HepG2 (cell line): Measurements from ENCODE around the gene VAMP5. TPM values are rescaled to one million over a fixed set of nuclear protein-coding genes. Genes with fewer than 3 reads are reported as not detected.
A peak's percentile ranks its signal among the peaks of the same experiment; 100 is the strongest.

Source experiments
- ARID4A ChIP-seq: sonication (generic); formaldehyde crosslinking; IDR thresholded peaks from 2 replicates; pipeline ENCODE4 v1.5.0; 2020; ENCODE audit warnings: mild to moderate bottlenecking, missing genetic modification reagents, borderline replicate concordance
- ERF ChIP-seq: IDR thresholded peaks from 2 replicates; pipeline ENCODE4 v1.6.1; 2018; ENCODE audit warnings: missing biosample characterization, missing genetic modification reagents
- ETV6 ChIP-seq: sonication (generic); formaldehyde crosslinking; conservative IDR thresholded peaks from 2 replicates; pipeline ENCODE4 v1.4.0; 2020; ENCODE audit warnings: missing genetic modification reagents
- IRF2 ChIP-seq: IDR thresholded peaks from 2 replicates; pipeline ENCODE4 v1.6.1; 2018; ENCODE audit warnings: missing genetic modification reagents, missing compliant biosample characterization
- IRX3 ChIP-seq: sonication (generic); formaldehyde crosslinking; IDR thresholded peaks from 2 replicates; pipeline ENCODE4 v1.8.1; 2023; ENCODE audit warnings: mild to moderate bottlenecking, low read depth, missing genetic modification reagents, borderline replicate concordance
- PAX8 ChIP-seq: sonication (generic); formaldehyde crosslinking; IDR thresholded peaks from 2 replicates; pipeline ENCODE4 v1.8.0; 2022; ENCODE audit warnings: mild to moderate bottlenecking, missing genetic modification reagents, borderline replicate concordance
- REPIN1 ChIP-seq: sonication (generic); formaldehyde crosslinking; IDR thresholded peaks from 2 replicates; pipeline ENCODE4 v1.8.0; 2022; ENCODE audit warnings: missing genetic modification reagents, low read depth, mild to moderate bottlenecking, borderline replicate concordance
- RXRB ChIP-seq: IDR thresholded peaks from 2 replicates; pipeline ENCODE4 v1.6.1; 2016; ENCODE audit warnings: borderline replicate concordance, missing genetic modification reagents, missing compliant biosample characterization
- SP140L ChIP-seq: sonication (generic); formaldehyde crosslinking; IDR thresholded peaks from 2 replicates; pipeline ENCODE4 v1.4.0; 2020; ENCODE audit warnings: missing genetic modification reagents, borderline replicate concordance
- STAG1 ChIP-seq: sonication (generic); formaldehyde crosslinking; IDR thresholded peaks from 2 replicates; pipeline ENCODE4 v1.4.0; 2020; ENCODE audit warnings: missing genetic modification reagents
- TCF7L2 ChIP-seq: IDR thresholded peaks from 2 replicates; pipeline ENCODE4 v1.6.1; 2011; ENCODE audit warnings: mild to moderate bottlenecking, low read depth, low read length, moderate library complexity
- THYN1 ChIP-seq: sonication (generic); formaldehyde crosslinking; IDR thresholded peaks from 2 replicates; pipeline ENCODE4 v1.8.1; 2023; ENCODE audit warnings: low read depth, mild to moderate bottlenecking, moderate library complexity, missing genetic modification reagents, borderline replicate concordance
- ZFP37 ChIP-seq: sonication (generic); formaldehyde crosslinking; IDR thresholded peaks from 2 replicates; pipeline ENCODE4 v1.4.0; 2020; ENCODE audit warnings: missing genetic modification reagents, borderline replicate concordance
- ZFX ChIP-seq: sonication (generic); formaldehyde crosslinking; IDR thresholded peaks from 2 replicates; pipeline ENCODE4 v1.4.0; 2020; ENCODE audit warnings: mild to moderate bottlenecking, low read depth, missing genetic modification reagents, moderate library complexity
- ZNF431 ChIP-seq: sonication (generic); formaldehyde crosslinking; IDR thresholded peaks from 2 replicates; pipeline ENCODE4 v1.9.0; 2022; ENCODE audit warnings: missing genetic modification reagents, low read depth, mild to moderate bottlenecking, borderline replicate concordance
- ZNF432 ChIP-seq: sonication (generic); formaldehyde crosslinking; IDR thresholded peaks from 2 replicates; pipeline ENCODE4 v1.5.0; 2020; ENCODE audit warnings: missing genetic modification reagents, mild to moderate bottlenecking, borderline replicate concordance
- ZNF660 ChIP-seq: sonication (generic); formaldehyde crosslinking; IDR thresholded peaks from 2 replicates; pipeline ENCODE4 v1.5.1; 2020; ENCODE audit warnings: mild to moderate bottlenecking, low read depth, missing genetic modification reagents, borderline replicate concordance
- ZNF709 ChIP-seq: sonication (generic); formaldehyde crosslinking; IDR thresholded peaks from 2 replicates; pipeline ENCODE4 v1.5.0; 2020; ENCODE audit warnings: mild to moderate bottlenecking, missing genetic modification reagents
- polyA plus RNA-seq, 8 experiments: library from polyadenylated mRNA; depleted of rRNA in 3 of 8; stranded (reverse) in 7 of 8; unstranded in 1 of 8; fragments of >200 nt; fragmentation: Illumina TruSeq in 4 of 8; extraction: Trizol in 4 of 8; gene quantifications; 2 replicates each; pipeline versions ENCODE4 v1.2.1 to v1.2.3, GENCODE V29; 2011 to 2016; ENCODE audit warnings: low read depth in 4 of 8, missing spikeins in 1 of 8, mixed read lengths in 1 of 8; ENCODE audit not compliant: insufficient read depth in 1 of 8
- total RNA-seq, 5 experiments: library from RNA; depleted of rRNA; stranded (reverse); fragments of >200 nt; fragmentation: Illumina TruSeq; extraction: Trizol; gene quantifications; 2 replicates each; pipeline ENCODE4 v1.2.3, GENCODE V29; 2016; ENCODE audit warnings: low read depth in 1 of 5
- TF ChIP-seq, protein P1 (sequence below): sonication (generic); formaldehyde crosslinking; IDR thresholded peaks from 2 replicates; pipeline ENCODE4 v1.5.0; 2020; ENCODE audit warnings: mild to moderate bottlenecking, missing genetic modification reagents
- TF ChIP-seq, protein P2 (sequence below): sonication (generic); formaldehyde crosslinking; IDR thresholded peaks from 2 replicates; pipeline ENCODE4 v1.5.0; 2020; ENCODE audit warnings: mild to moderate bottlenecking, missing genetic modification reagents, moderate library complexity

The VAMP5 gene
- total and polyA plus RNA-seq, 2 of the 13 experiments (the other 11 are each of a cell fraction or from before 2014, with no cell fraction given): 7.2 to 56.7 TPM

GRCh38 chr2:85539361-85540132, 44.7 kb upstream of the VAMP5 start (continued):
- TF ChIP-seq ZNF660 (CRISPR knock-in tag) (0 out of 2 replicates have a peak, but pooled peaks have one; percentile 83), ERF (CRISPR knock-in tag) (no peak), ZFP37 (CRISPR knock-in tag) (peak; percentile 96; the same call in 1 of the 2 replicates), ZNF432 (CRISPR knock-in tag) (peak; percentile 68; the same call in 1 of the 2 replicates), STAG1 (CRISPR knock-in tag) (peak; percentile 10; the same call in 1 of the 2 replicates), IRF2 (CRISPR knock-in tag) (peak; percentile 84; the same call in 1 of the 2 replicates), ZNF709 (peak; percentile 50), RXRB (CRISPR knock-in tag) (0 out of 2 replicates have a peak, but pooled peaks have one; percentile 22), SP140L (CRISPR knock-in tag) (no peak), TCF7L2 (no peak), ARID4A (CRISPR knock-in tag) (peak; percentile 95), ETV6 (CRISPR knock-in tag) (0 out of 2 replicates have a peak, but pooled peaks have one; percentile 66), IRX3 (CRISPR knock-in tag) (peak; percentile 86; the same call in 1 of the 2 replicates), ZFX (CRISPR knock-in tag) (peak; percentile 77), PAX8 (CRISPR knock-in tag) (no peak), THYN1 (no peak), REPIN1 (CRISPR knock-in tag) (peak; percentile 24; the same call in 1 of the 2 replicates), ZNF431 (CRISPR knock-in tag) (peak; percentile 85)
- TF ChIP-seq, protein P1, sequence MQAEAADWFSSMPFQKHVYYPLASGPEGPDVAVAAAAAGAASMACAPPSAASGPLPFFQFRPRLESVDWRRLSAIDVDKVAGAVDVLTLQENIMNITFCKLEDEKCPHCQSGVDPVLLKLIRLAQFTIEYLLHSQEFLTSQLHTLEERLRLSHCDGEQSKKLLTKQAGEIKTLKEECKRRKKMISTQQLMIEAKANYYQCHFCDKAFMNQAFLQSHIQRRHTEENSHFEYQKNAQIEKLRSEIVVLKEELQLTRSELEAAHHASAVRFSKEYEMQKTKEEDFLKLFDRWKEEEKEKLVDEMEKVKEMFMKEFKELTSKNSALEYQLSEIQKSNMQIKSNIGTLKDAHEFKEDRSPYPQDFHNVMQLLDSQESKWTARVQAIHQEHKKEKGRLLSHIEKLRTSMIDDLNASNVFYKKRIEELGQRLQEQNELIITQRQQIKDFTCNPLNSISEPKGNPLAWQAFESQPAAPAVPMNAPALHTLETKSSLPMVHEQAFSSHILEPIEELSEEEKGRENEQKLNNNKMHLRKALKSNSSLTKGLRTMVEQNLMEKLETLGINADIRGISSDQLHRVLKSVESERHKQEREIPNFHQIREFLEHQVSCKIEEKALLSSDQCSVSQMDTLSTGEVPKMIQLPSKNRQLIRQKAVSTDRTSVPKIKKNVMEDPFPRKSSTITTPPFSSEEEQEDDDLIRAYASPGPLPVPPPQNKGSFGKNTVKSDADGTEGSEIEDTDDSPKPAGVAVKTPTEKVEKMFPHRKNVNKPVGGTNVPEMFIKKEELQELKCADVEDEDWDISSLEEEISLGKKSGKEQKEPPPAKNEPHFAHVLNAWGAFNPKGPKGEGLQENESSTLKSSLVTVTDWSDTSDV: peak; percentile 83
- TF ChIP-seq, protein P2, sequence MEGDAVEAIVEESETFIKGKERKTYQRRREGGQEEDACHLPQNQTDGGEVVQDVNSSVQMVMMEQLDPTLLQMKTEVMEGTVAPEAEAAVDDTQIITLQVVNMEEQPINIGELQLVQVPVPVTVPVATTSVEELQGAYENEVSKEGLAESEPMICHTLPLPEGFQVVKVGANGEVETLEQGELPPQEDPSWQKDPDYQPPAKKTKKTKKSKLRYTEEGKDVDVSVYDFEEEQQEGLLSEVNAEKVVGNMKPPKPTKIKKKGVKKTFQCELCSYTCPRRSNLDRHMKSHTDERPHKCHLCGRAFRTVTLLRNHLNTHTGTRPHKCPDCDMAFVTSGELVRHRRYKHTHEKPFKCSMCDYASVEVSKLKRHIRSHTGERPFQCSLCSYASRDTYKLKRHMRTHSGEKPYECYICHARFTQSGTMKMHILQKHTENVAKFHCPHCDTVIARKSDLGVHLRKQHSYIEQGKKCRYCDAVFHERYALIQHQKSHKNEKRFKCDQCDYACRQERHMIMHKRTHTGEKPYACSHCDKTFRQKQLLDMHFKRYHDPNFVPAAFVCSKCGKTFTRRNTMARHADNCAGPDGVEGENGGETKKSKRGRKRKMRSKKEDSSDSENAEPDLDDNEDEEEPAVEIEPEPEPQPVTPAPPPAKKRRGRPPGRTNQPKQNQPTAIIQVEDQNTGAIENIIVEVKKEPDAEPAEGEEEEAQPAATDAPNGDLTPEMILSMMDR: peak; percentile 32; the same call in 1 of the 2 replicates
